Measurements from ENCODE around the gene EIF2D.

DNA sequence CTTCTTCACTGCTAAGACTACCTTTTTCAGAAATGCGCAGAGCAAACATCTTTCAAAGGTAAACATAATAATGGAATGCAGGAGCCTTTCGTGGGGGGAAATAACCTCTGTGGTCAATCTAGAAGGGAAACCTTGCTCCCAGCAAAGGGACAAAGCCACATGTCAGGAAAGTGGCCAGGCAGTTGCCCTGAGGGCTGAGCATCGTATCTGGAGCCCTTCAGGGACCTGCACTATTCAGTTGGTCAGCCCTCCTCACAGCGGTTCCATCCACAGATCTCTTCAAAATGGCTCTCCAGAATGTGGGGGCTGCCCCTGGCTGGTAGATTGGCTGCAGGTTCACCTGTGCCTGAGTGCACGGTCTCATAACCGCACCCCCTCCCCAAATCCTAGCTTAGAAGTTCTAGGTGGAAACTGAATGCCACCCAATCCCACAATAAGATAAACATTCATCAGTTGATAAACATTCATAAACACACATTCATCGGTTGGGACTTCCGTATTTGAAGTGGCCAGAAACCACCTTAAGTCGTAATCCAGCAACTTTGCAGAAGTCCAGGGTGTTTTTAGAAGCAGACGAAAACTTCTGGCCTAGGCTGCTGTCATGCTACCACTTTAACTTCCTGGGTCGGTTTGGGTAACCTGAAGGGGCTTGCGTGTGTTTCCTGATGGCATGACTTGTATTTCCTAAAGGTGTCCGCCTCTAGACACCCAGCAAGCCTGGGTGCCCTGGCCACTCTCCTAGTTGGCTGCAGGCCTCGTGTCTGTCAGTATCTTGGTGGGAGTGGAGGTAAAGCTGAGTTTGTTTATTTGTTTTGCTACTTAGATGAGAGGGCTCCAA lies 54.4 kb downstream of the EIF2D start:
- TF ChIP-seq CTCF (IDR thresholded peaks at IDR 0.05) (no peak), POLR2AphosphoS5 (IDR thresholded peaks at IDR 0.05) (no peak)
